HG03280 (cell line): ENCODE measurements around the gene ACOT6.
A peak's percentile ranks its signal among the peaks of the same experiment; 100 is the strongest.
"Not testable (repeated sequence)": the region's sequence is repeated elsewhere in the genome, so short reads cannot be mapped to it uniquely, and the experiment has no call there.

ENCODE experiments used
- ATAC-seq: cut with Tn5 transposase; IDR thresholded peaks from one replicate; pipeline ENCODE4 v1.9.1; 2021; ENCODE audit warnings: mild to moderate bottlenecking, moderate library complexity; ENCODE audit not compliant: unreplicated experiment

ACOT6 gene

DNA sequence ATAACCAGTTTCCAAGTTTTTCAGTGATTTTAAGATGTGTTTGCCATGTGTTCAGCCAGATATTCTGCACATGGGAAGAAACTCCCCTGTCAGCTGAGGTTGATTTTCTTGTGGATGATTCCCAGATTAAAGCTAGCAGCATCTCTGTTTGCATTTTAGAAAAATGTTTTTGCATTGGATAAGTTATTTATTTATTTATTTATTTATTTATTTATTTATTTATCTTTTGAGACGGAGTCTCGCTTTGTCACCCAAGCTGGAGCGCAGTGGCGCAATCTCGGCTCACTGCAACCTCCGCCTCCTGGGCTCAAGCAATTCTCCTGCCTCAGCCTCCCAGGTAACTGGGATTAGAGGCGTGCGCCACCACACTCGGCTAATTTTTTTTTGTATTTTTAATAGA lies 17.8 kb upstream of the ACOT6 start:
- ATAC-seq = no peak

DNA sequence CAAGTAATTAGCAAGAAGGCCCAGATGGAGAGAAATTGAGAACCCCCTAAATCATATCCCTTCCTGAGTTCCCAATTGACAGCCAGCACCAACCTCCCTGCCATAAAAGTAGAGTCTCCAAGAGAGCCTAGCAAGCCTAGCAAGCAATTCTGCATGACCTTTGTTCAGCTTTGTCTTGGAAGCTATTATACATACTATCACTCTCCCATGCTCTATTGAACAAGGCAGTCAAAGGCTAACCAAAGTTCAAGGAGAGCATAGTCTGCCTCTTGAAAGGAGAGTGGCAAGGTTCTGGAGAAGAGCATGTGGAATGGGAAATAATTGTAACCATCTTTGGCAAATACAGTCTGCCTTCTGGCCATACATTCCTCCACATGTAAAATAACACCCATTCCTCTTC lies 12.8 kb upstream of the ACOT6 start:
- no peak for ATAC-seq

DNA sequence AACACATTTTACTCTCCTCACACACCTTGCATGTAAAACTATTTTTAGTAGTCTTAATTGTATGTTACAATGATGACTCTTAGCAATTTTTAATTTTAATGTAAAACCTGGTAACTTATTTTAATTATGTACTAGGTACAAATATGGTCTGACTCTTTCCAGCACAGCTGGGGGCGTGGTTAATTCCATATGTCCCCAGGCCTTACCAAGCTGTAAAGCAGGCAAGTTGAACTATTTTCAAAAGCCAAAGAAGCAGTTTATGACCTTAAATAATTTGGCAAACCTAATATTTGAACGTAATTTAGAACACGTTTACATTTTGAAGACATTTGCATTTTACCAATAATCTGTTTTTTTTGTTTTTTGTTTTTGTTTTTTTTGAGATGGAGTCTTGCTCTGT lies 9.3 kb upstream of the ACOT6 start:
- ATAC-seq = no peak

DNA sequence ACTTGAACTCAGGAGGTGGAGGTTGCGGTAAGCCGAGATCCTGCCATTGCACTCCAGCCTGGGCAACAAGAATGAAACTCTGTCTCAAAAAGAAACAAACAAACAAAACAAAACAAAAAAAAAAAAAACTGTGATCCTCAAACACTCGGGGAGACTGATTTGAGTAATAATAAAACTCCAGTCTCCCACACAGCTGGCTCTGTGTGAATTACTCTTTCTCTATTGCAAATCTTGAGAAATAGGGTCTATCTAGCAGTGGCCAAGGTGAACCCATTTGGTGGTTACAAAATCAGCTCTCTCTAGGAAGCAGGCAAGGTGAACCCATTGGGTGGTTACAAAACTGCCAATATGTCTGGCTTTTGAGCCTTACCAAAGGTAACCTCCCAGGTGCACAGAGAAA lies 6.0 kb upstream of the ACOT6 start:
- ATAC-seq = no peak

DNA sequence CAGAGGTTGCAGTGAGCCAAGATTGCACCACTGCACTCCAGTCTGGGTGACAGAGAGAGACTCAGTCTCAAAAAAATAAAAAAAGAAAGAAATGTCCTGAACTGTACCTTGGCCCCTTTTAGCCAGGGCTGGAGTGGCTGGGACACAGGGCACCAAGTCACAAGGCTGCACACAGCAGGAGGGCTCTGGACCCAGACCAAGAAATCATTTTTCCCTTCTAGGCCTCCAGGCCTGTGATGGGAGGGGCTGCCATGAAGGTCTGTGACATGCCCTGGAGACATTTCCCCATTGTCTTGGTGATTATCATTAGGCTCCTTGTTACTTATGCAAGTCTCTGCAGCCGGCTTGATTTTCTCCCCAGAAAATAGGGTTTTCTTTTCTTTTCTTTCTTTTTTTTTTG lies 5.1 kb upstream of the ACOT6 start:
- ATAC-seq = no peak

DNA sequence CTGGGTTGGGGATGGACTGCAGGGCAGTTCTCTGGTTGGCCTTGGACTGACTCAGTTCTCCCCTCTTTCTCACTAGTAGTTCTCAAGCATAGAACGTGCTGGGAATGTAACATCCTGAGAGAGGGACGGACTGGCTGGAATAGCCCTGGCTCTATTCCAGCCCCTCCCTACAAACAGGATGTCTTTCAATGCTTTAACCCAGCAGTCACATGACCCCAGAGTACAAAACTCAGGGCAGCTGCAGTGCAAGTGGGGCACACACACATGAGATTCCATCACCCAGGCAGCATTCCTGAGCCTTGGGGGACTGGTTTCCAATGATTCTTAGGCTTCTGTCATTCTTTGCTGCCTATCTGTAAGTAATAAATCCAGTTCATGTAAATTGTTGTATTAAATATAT lies 1.6 kb upstream of the ACOT6 start:
- ATAC-seq = no peak

DNA sequence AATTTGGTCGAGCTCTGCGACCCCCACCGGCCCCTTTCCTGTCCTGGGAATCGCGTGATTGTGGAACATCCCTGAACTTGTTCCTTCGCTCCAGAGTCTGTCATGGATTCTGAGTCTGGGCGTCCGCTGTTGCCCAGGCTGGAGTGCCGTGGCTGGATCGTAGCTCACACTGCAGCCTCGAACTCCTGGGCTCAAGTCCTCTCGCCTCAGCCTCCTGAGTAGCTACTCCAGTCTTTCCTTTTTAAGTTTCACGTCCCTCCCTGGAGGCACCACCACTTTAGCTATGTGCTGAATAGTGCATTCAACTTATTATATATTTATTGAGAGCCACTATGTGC lies 698 bp downstream of the ACOT6 start:
- peak; percentile 10 for ATAC-seq

DNA sequence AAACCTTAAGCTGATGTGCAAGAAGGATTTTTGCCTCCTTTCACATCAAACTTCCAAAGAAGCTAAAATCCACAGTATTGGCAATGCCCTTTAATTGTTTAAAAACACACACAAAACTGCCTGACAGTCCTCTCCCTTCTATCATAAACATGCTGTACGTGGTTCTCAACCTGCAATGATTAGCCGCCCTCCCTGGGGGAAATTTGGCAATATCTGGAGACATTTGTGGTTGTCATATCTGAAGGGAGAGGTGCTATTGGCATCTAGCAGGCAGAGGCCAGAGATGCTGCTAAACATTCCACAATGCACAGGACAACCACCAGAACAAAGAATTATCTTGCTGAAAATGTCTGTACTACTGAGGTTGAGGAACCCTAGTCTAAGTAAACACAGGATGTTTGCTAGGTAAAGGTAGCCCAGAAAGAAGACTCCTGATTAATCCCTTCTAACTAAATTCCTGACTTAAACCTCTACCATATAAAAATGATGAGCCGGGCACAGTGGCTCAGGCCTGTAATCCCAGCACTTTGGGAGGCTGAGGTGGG lies 1.2 kb downstream of the ACOT6 start:
- ATAC-seq = no peak

DNA sequence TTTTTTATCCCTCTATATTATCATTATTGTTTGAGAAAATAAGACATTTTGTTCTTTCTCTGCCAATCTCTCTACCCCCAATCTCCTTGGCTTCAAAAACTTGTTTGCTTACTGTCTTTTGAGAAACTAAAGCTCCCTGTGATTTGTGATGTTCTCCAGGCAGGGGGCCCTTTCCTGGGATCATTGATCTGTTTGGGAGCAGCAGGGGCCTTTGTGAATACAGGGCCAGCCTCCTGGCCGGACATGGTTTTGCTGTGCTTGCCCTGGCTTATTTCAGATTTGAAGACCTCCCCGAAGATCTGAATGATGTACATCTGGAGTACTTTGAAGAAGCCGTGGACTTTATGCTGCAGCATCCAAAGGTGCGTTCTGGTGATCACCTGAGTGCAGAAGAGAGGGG lies 4.5 kb downstream of the ACOT6 start:
- no peak for ATAC-seq

DNA sequence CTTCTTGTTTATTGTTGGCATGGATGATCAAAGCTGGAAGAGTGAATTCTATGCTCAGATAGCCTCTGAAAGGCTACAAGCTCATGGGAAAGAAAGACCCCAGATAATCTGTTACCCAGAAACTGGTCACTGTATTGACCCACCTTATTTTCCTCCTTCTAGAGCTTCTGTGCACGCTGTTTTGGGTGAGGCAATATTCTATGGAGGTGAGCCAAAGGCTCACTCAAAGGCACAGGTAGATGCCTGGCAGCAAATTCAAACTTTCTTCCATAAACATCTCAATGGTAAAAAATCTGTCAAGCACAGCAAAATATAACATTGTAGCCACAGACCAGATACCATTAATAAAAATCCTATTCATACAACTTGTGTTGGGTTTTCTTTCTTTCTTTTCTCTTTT lies 7.2 kb downstream of the ACOT6 start:
- ATAC-seq = no peak

DNA sequence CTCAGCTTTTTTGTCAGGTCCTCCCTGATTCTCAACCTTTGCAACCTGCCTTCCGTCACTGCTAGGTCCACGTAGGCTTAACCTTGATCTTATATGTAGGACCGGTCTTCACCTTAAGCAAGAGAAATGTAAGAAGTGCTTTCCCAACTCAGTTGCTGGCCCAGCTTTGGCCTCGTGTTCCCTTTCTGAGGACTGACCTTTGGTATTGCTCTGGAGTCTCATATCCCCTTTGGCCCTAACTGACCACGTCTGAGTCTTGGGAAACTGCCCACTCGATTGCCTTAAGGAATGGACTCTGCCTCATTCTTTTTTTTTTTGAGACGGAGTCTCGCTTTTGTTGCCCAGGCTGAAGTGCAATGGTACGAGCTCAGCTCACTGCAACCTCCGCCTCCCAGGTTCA lies 8.0 kb downstream of the ACOT6 start:
- no peak for ATAC-seq

DNA sequence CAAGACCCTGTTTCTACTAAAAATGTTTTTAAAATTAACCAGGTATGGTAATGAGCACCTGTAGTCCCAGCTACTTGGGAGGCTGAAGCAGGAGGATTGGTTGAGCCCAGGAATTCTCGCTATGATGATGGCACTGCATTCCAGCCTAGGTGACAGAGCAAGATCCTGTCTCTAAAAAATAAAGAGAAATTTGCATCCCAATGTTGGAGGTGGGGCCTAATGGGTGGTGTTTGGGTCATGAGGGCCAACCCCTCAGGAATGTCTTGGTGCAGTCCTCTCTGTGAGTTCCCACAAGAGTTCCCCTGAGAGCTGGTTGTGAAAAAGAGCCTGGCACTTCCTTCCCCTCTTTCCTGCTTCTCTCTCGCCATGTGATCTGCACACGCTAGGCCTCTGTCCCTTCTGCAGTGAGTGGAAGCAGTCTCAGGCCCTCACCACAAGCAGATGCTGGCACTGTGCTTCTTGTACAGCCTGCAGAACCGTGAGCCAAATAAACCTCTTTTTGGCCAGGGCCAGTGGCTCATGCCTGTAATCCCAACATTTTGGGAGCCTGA lies 11.3 kb downstream of the ACOT6 start:
- no peak for ATAC-seq

DNA sequence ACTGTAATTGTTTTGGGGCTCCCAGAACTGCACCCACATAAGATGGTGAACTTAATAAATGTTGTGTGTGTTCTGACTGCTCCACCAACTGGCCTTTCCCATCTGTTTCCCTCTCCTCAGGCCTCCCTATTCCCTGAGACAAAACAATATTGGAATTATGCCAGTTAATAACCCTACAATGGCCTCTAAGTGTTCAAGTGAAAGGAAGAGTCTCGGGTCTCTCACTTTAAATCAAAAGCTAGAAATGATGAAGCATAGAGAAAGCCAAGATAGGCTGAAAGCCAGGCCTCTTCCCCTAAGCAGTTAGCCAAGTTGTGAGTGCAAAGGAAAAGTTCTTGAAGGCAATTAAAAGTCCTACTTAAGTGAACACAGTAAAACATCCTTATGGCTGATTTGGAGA lies 13.4 kb downstream of the ACOT6 start:
- no peak for ATAC-seq

DNA sequence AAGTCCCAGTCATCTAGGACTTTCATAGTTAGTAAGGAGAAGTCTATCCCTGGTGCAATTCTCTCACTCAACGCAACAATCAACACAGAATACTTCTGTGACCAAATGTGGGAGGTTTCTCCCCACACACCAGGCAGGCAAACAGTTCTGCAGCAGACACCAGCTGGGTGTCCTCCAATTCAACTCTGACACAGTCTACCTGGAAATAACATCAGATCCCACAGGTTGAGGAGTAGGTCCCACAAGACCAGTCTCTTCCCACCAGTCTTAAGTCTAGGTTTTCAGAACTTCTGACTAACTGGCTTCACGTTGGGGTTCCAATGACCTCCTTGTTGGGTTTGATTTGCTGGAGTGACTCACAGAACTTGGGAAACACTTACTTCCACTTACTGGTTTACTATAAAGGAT lies 14.8 kb downstream of the ACOT6 start:
- no peak for ATAC-seq

DNA sequence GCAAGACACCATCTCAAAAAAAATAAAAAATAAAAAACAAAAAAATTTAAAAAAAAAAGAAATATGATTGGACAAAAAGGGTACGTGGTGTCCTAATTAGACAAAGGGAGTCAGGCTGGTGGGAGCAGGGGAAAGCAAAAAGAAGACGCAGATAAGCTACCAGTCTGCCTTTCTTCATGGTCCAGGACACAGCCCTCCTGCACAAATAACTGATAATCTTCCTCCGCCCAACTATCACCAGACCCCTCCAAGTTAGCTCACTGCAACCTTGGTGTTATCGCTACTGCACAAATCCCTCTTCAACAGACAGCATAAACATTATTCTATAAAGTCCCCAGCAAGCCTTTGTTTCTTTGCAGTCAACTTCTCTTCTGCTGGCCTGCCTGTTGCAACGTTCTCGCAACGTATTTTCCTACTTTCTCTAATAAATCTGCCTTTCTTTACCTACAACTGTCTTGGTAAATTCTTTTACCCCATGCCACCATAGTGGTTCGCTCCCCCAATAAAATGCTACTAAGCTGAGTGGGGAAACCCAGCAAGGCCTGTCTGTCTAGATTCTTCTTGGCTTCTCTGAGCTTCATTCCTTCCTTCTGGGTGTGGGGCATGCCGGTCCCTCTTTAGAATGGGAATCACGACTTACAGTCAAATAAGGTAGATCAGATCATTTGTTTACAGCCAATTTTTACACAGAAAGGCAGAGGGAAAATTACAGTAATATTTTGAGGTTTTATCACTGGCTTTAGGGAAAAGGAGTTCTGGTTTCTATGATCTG lies 17.9 kb downstream of the ACOT6 start:
- ATAC-seq = no peak

DNA sequence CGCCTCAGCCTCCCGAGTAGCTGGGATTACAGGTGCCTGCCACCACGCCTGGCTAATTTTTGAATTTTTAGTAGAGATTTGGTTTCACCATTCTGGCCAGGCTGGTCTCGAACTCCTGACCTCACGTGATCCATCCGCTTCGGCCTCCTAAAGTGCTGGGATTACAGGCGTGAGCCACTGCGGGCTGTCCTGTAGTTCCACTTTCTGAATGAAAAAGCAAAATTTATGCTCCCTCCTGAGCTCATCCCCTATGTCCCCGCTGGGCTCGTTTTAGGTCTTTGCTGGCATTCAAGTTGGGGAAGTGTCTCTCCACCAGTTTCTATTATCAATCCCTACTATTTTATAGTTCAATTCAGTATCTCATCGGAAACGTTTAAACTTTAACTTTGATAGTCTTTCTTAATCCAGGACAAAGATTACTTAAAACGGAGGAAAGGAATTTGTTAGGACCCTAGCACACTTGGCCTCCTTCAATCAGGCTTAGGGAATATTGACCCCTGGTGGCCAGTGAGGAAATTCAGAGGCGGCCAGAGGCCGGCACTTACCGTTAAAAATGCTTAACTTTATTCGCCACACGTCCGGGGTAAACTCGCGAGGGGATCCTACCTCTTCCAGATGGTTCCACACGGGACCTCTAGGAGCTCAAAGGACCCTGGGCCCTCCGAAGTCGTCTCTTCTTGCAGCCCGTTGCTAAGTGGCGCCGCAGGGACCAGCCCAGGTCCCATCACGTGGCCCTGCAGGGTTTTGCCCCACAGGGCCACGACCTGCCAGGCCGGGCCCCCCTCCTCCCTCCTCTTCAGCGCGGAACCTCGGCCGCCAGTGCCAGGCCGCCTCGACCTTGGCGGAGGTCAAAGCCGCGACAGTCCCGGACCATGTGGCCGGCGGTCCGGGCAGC lies 21.0 kb downstream of the ACOT6 start:
- no peak for ATAC-seq

DNA sequence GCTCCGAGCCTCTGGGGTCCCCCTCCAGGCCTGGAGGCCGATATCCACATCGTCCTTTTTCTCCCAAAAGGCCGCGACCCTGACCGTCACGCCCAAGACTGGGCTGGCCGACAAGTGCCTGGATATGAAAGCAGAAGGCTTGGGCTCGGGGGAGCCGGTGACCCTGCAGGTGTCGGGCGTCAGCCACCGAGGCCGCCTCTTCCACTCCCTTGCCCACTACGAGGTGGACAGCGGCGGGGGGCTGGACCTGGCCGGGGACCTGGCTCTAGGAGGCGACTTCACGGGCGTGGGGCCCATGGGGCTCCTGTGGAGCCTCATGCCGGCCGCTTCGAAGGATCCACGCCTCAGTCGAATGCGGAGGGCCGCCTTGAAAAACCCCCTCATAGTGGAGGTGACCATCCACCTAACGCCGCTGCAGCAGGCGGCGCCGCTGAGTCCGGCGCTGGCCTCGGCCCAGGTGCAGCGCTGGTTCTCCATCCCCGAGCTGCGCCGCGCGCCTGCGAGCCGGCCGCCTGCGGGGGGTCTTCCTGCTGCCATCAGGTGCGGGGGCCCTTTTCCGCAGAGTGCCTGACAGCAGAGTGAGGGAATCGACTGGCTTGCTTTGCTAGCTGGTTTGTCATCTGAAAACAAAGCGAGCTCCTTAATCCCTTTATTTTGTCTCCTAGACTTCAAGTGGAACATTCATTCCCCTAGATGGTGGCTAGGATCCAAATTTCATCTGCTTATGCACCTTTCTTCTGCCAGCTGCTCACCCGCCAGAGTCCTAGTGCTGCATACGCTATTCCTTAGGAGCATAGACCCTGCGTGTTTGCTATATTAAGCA lies 21.9 kb downstream of the ACOT6 start:
- no peak for ATAC-seq

DNA sequence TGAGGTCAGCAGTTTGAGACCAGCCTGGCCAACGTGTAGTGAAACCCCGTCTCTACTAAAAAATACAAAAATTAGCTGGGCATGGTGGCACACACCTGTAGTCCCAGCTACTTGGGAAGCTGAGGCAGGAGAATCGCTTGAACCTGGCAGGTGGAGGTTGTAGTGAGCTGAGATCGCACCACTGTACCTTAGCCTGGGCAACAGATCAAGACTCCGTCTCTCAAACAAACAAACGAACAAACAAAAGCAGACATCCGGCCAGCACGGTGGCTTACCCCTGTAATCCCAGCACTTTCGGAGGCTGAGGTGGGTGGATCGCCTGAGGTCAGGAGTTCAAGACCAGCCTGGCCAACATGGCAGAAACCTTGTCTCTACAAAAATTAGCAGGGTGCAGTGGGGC lies 24.0 kb downstream of the ACOT6 start:
- ATAC-seq = not testable (repeated sequence)

DNA sequence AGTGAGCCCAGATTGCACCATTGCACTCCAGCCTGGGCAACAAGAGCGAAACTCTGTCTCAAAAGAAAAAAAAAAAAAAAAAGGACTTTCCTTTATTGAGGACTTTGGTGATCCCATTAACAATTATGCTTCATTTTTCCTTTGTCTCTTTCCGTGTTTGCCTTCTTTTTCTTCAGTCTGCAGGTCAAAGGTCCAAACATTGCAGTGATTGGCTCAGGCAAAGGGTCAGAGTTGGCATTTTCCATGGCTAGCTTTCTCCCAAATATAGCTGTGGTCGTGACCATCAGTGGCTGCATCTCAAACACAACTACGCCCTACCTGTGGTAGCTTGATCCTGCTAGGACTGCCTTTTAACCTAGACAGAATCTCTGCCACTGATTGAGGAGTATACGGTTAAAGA lies 25.5 kb downstream of the ACOT6 start:
- ATAC-seq = no peak

DNA sequence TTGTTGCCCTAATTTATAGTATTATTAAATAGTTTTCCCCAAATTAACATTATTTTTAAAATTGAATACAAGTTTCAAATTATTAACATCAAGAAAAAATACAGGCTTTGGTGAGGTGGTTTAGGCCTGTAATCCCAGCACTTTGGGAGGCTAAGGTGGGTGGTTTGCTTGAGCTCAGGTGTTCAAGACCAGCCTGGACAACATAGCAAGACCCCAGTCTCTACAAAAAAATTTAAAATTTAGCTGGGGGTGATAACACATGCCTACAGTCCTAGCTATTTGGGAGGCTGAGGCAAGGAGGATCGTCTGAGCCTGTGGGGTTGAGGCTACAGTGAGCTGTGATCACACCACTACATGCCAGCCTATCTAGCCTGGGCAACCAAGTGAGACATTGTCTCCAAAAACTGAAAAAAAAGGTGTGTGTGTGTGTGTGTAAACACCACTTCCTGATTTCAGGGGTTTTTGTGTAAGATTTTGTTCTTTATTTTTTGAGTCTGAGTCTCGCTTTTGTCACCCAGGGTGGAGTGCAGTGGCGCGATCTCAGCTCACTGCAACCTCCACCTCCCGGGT lies 28.6 kb downstream of the ACOT6 start:
- no peak for ATAC-seq
